Measurements from ENCODE around the gene NEURL1.

- TF ChIP-seq SPI1 (IDR thresholded peaks at IDR 0.05; ENCODE audit: low read depth, low read length): no peak
- no peak for TF ChIP-seq POLR2A (IDR thresholded peaks at IDR 0.05; ENCODE audit: low read depth, low read length)
- no peak for TF ChIP-seq POLR2AphosphoS5 (IDR thresholded peaks at IDR 0.05; ENCODE audit: low read depth, low read length)
Observed at GRCh38 chr10:103619424-103620351, 126.2 kb downstream of the NEURL1 start.

Measured in GM12891 (cell line).